GM19372 (cell line): ENCODE measurements around the gene GJA3.

Source experiments
- ATAC-seq: cut with Tn5 transposase; IDR thresholded peaks from one replicate; pipeline ENCODE4 v1.9.1; 2021; ENCODE audit warnings: mild to moderate bottlenecking, low read depth, moderate library complexity; ENCODE audit not compliant: unreplicated experiment

The GJA3 gene

DNA sequence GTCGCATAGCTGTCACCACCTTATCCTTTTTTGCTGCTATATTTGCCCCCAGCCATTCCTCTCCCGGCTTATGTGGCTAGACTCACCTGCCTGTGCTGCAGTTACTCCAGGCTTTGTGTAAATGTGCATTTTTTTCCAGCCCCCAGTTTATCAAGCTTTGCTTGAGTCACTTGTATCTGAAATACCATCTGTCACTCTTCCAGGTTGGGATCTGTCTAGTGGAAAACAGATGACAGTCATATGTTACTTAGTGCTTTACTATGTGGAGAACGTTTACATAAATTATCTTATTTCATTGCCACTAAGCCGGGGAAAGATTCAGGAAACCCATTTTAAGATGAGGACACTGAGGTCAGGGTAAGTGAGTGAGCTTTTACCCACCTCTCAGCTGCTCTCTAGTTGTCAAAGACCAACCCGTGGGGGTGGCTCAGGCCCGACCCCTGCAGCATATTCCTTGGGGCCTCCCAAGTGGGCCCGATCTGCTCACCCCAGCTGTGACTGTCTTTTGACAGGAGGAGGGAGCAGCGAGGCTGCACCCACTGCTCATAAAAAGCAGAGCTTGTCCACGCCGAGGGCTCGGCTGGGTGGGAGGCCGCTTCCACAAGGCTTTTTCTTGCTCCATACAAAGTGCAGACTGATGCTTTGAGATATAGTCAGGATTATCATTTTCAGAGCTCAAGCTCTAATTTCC lies 24.7 kb upstream of the GJA3 start:
- no peak for ATAC-seq

GRCh38 chr13:20182231-20182846 lies 21.5 kb upstream of the GJA3 start:
- no peak for ATAC-seq

GRCh38 chr13:20181188-20181587 lies 20.3 kb upstream of the GJA3 start:
- ATAC-seq, result no peak

- no peak for ATAC-seq
Measured at GRCh38 chr13:20178156-20178555, 17.3 kb upstream of the GJA3 start.

DNA sequence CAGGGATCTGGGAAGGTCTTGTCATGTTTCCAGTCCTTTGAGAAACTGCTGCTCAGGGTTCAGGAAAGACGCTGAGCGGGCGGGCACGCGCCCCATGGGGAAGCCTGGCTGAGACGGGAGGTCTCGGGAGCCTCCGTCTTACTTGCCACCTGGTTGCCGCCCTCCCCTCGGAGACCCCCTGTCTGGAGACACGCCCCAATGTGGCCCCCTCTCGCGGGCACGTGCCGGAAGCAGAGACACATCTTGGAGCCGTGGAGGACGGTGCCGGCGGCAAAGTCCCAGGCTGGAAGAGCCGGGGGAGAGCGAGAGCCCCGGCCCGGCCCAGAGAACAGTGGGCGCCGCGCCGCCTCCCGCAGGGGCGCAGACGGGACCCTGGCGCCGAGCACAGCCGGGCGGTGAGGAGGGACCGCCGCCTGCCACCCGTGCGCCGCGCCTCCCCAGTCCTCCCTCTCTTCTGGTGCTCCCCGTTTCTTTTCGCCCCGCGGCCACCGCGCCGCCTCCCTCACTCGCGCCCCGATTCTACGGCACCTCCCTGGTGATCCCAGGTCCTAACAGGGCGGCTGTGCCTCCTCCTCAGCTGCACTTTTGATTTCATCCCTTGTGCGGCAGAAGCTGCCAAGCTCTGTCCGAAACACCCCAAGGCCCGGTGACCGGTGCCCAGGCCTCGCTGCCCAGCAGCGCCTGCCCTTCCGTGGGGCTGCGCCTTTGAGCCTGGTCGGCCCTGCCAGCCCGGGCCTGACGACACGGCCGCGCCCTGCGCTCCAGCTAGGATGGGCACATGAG lies 16.4 kb upstream of the GJA3 start:
- ATAC-seq, result no peak

- ATAC-seq, result no peak
Measured at GRCh38 chr13:20175907-20176652, 15.2 kb upstream of the GJA3 start.

DNA sequence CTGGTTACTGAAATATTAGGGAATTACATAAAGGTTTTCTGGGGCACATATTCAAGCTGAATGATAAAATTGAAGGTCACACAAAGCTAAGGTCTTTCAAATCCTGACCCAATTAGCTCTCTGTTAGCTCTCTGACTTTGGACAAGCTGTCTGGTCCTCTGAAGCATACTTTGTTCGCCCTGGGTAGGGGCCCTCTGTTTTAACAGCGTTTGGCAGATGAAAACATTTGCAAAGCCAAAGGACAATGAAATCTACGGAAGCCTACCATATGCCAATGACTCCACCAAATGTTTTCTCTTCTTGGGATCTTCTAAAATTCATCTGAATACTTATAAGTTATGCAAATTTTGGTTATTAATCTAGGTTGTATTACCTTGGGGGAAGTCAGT lies 14.5 kb upstream of the GJA3 start:
- no peak for ATAC-seq

GRCh38 chr13:20174656-20175405 lies 14.0 kb upstream of the GJA3 start:
- peak; percentile 82 for ATAC-seq

DNA sequence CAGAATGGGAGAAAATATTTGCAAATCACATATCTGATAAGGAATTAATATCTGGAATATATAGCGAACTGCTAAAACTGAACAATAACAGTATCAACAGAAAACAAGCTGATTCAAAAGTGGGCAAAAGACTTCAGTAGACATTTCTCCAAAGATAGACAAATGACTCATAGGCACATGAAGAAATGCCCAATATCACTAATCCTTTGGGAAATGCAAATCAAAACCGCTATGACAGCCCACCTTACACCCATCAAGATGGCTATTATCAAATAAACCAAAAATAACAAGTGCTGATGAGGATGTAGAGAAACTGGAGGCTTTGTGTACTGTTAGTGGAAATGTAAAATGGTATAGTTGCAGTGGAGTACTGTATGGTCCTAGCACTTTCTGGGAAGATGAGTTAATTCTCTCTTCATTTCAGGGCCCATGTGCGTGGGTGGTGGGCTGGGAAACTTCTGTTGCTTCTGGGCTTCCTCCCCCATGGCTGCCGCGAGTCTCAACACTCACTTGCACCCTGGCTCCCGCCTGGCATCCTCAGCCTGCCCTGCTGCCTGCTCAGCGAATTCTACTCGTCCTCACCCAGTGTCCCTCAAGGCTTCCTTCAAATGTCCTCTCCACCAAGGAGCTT lies 12.4 kb upstream of the GJA3 start:
- no peak for ATAC-seq

DNA sequence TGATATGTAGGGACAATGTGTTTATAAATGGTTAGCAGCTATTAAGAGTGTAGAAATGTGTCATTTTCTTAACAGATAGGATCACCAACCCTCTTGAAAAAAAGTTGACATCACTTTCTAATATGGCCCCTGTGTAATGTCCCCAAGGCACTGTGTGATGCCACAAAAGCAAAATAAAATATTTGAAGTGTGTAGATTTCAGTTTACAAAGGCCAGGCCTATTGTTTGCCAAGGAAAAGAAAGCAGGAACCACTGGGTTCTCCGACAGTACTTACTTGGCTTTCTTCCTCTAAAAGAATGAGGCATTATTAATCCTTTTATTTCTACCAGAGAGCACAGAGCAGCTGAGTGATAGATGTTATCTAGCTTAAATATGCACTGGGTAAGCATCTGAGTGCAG lies 10.5 kb upstream of the GJA3 start:
- ATAC-seq, result no peak

DNA sequence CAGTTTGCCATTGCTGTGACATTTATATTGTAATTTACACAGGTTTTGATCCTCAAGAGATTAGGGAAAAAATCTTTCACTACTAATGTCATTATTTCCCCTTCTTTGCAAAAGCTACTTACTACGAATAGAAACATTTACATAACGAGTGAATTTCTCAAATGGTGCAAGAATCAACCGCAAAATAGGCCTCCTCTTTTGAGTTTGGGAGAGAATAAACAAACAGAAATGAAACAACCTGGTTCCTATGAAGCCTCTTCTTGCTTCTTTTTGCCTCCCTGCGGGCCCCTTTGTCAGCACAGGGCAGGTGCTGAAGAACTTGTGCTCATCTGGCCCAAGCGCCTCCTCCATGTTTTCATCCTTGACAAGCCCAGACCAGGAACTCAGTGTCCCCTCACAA lies 10.1 kb upstream of the GJA3 start:
- no peak for ATAC-seq

DNA sequence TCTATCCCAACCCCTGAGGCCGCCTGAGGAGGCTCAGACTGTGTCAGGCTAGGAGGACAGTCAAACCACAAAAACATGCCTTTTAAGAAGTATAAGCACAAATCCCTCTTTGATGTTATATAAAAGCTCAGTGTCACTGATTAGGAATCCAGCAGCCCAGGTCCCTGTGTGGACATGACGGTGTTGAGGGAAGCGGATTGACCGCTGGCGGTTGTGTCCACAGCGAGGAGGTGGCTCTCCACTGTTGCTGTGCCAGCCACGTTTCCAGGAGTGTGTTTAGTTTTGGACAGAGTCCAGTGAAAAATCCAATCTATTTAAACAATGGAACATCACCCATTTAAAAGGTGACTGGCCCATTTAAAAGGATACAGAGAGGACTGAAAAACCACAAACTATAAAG lies 7.5 kb upstream of the GJA3 start:
- no peak for ATAC-seq

DNA sequence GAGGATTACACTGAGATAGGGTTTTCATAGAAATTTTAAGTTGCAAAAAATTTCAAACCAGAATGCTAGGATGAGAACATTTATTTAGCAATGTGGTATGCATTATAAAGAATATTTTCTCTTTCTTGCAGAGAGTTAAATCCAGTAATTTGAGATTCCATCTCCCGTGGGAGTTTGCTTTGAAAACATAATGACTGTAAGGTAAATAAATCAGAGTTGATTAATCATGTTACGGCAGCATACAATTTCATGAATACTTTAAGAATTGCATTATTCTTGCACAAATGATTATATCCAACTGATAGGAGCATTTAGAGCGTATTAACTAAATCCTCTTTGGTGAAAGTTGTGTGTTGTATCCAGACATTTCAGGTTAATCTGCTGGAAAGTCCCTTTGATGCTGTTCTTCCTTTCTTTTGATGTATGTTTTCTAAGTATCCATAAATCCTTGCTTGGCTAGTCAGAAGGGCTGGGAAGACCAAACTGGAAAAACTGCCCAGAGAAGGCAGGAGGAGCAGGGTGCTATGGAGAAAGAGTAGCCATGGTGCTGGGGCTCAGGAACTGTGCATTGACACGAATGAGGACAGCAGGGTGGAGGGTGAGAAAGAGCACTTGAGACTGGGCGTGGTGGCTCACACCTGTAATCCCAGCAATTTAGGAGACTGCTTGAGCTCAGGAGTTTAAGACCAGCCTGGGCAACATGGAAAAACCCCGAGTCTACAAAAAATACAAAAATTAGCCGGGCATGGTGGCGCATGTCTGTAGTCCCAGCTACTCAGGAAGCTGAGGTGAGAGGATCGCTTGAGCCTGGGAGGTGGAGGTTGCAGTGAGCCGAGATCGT lies 4.8 kb upstream of the GJA3 start:
- ATAC-seq, result no peak

GRCh38 chr13:20161951-20162300 lies 1.1 kb upstream of the GJA3 start:
- no peak for ATAC-seq

DNA sequence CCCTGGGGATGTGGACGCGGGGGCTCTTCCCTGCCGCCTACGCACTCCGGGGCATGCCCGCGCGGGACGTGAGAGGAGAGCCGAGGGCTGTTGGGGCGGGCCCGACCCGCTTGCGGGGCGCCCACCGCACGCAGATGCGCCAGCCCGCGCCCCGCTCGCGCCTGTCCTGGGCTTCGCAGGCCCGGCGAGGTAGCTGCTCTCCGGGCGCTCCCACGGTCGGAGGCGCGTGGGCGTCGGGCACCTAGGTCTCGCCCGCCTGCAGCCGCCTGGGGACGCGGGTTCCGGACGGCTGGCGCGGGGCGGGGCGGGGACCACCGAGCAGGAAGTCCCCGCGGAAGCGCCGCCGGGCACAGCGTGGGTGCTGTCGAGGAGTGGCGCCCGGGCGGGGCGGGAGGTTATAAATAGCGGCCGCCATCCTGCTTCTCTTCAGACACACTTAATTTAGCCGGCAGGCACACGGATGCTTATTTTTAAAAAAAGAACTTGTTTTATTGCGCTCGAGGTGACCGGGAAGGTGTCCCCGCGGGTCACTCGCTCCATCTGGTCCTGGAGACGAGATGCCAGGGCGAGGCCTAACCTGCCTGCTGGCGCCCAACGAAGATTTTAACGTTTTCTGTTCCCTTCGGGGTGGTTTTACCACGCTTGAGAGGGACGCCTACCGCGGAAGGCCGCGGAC lies 561 bp upstream of the GJA3 start:
- peak; percentile 50 for ATAC-seq

GRCh38 chr13:20159646-20160305 lies 1.1 kb downstream of the GJA3 start:
- ATAC-seq, result no peak

DNA sequence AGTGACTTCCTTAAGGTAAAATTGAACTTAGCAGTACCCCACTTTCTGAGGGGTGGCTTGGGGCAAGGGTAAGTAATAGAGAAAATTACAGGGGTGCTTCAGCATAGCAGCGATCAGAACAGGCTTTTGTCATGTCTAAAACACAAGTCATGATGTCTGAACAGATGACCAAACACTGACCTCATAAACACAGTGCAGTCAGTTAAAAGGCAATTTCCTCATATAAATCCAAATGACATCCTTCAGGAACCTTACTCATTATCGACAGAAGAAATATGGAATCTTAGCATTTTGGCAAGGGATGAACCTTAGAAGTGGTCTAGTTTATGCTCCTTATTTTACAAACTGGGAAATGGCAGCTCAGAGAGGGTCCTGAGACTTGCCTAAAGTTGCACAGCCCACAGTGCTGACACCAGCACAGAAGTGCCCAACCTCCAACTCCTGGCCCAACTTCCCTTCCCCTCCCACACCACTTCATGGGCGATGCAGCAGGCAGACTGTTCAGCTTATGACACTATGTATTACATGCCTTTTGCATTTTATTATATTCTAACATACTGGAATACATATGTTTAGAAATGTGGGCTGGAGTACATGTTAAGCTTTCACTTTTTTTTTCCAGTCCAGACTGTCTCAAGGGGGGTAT lies 3.6 kb downstream of the GJA3 start:
- ATAC-seq, result no peak

GRCh38 chr13:20156702-20157101 lies 4.2 kb downstream of the GJA3 start:
- no peak for ATAC-seq
